Colonic mucosa (tissue), 4 donors: ENCODE measurements around the gene EID3. TPM values are rescaled to one million over a fixed set of nuclear protein-coding genes. Genes with fewer than 3 reads are reported as not detected.
"Not testable (repeated sequence)": the region's sequence is repeated elsewhere in the genome, so short reads cannot be mapped to it uniquely, and the experiment has no call there.

ENCODE experiments used
- DNase-seq: peaks from one replicate; pipeline ENCODE4 v3.0.0-alpha.2; 2020
- H3K27ac ChIP-seq: fragments of 200-600 bp; one replicate; pipeline ENCODE4 v1.8.0; 2021
- H3K27me3 ChIP-seq: fragments of 200-600 bp; one replicate; pipeline ENCODE4 v1.8.0; 2021
- H3K36me3 ChIP-seq: fragments of 200-600 bp; one replicate; pipeline ENCODE4 v1.8.0; 2021
- H3K4me1 ChIP-seq: fragments of 200-600 bp; one replicate; pipeline ENCODE4 v1.8.0; 2021; ENCODE audit warnings: mild to moderate bottlenecking
- H3K4me3 ChIP-seq: fragments of 200-600 bp; one replicate; pipeline ENCODE4 v1.8.0; 2021
- H3K9ac ChIP-seq, 2 donors: one replicate each; pipeline ENCODE4 v1.7.0; 2013; ENCODE audit warnings: control low read depth in 2 of 2, low read depth in 2 of 2, low read length in 2 of 2
- H3K9me3 ChIP-seq: fragments of 200-600 bp; one replicate; pipeline ENCODE4 v1.8.0; 2021
- CTCF ChIP-seq: fragments of 200-600 bp; IDR thresholded peaks from one replicate; pipeline ENCODE4 v1.8.0; 2022; ENCODE audit warnings: antibody characterized with exemption, mild to moderate bottlenecking
- intact Hi-C: fragments of 100-400 bp; cut with DNase I; formaldehyde crosslinking; loops from one replicate; pipeline ENCODE4 v1.14.1; 2022
- total RNA-seq, 2 donors: library from RNA; stranded (reverse); fragmentation: NEBNext Ultra II Directional in 1 of 2; extraction: Animal tissue kit (Norgen Biotek cat#: 25700) in 1 of 2; gene quantifications; one replicate each; pipeline ENCODE4 v1.2.1, GENCODE V29; 2021
- donor health status: healthy.
- donor health status: DM: no; HTN: no; CAD: no.
- donor health status: DM: no; HTN: no; CAD: no.

EID3 gene
- total RNA-seq, 2 donors from 2014 or later, result 0.98 to 2.5 TPM

- no peak for TF ChIP-seq CTCF
- no peaks in the 10 kb centered on the region for H3K4me1 ChIP-seq
These were observed 11.5 kb upstream of the EID3 start for GRCh38 chr12:104291867-104292524.

GRCh38 chr12:104292872-104293794 lies 10.4 kb upstream of the EID3 start:
- no peaks in the 10 kb centered on the region for H3K36me3 ChIP-seq
- H3K9me3 ChIP-seq, result no peaks in the 10 kb centered on the region
- no peak overlapping the region for H3K27ac ChIP-seq
- H3K4me3 ChIP-seq, result no peak overlapping the region
- DNase-seq, result no peak
- intact Hi-C loops, result no loop called here
- TF ChIP-seq CTCF, result no peak
- peaks cover 9% of the 10 kb centered on the region for H3K4me1 ChIP-seq
- H3K27me3 ChIP-seq, result no peaks in the 10 kb centered on the region
- no peak overlapping the region for H3K9ac ChIP-seq

More at GRCh38 chr12:104291867-104292524, 11.5 kb upstream of the EID3 start:
- DNase-seq, result no peak
- Histone ChIP-seq H3K9me3 (no peaks in the 10 kb centered on the region), H3K36me3 (no peaks in the 10 kb centered on the region), H3K27me3 (no peaks in the 10 kb centered on the region), H3K27ac (no peak overlapping the region), H3K4me3 (no peak overlapping the region), H3K9ac (no peak overlapping the region)
- intact Hi-C loops, result no loop called here

- H3K4me3 ChIP-seq, H3K9ac ChIP-seq, H3K27ac ChIP-seq, H3K27me3 ChIP-seq, intact Hi-C loops, H3K4me1 ChIP-seq, H3K36me3 ChIP-seq, H3K9me3 ChIP-seq: not testable (repeated sequence)
- peak; percentile 18 for TF ChIP-seq CTCF
- DNase-seq, result peak; percentile 47
These were observed 9.2 kb upstream of the EID3 start for GRCh38 chr12:104294158-104294859.

GRCh38 chr12:104294927-104295668 lies 8.4 kb upstream of the EID3 start:
- no peaks in the 10 kb centered on the region for H3K27me3 ChIP-seq
- peaks cover 10% of the 10 kb centered on the region for H3K4me1 ChIP-seq
- H3K4me3 ChIP-seq, result no peak overlapping the region
- no peaks in the 10 kb centered on the region for H3K36me3 ChIP-seq
- no peak for DNase-seq
- H3K9me3 ChIP-seq, result no peaks in the 10 kb centered on the region
- intact Hi-C loops, result loop anchor here (5.0 kb wide), 1 partner anchor 78 kb away; the partner anchor contains the start of gene TXNRD1
- no peak overlapping the region for H3K27ac ChIP-seq
- no peak for TF ChIP-seq CTCF
- H3K9ac ChIP-seq, result no peak overlapping the region

- Histone ChIP-seq H3K4me3 (no peak overlapping the region), H3K27ac (no peak overlapping the region), H3K36me3 (no peaks in the 10 kb centered on the region), H3K9me3 (no peaks in the 10 kb centered on the region), H3K9ac (no peak overlapping the region), H3K27me3 (no peaks in the 10 kb centered on the region), H3K4me1 (peaks cover 10% of the 10 kb centered on the region)
- intact Hi-C loops, result loop anchor here (5.0 kb wide), 1 partner anchor 79 kb away; the partner anchor contains the start of gene TXNRD1
- TF ChIP-seq CTCF, result no peak
- DNase-seq, result no peak
These were observed 7.6 kb upstream of the EID3 start for GRCh38 chr12:104295954-104296353.
